ENCODE measurements around the gene TMPRSS9. TPM values are rescaled to one million over a fixed set of nuclear protein-coding genes. Genes with fewer than 3 reads are reported as not detected.

TMPRSS9 gene
- total RNA-seq, 1 experiment from 2014 or later: 0.57 TPM

GRCh38 chr19:2335848-2336247 is 24.2 kb upstream of the TMPRSS9 start:
- no peak overlapping the region for H3K4me3 Mint-ChIP-seq
- H3K27ac Mint-ChIP-seq: peak overlapping the region; percentile 43
- no peak for TF ChIP-seq ZNF512 (CRISPR knock-in tag; IDR thresholded peaks at IDR 0.05; ENCODE audit: borderline replicate concordance)
- no peak for TF ChIP-seq PRDM15 (CRISPR knock-in tag; IDR thresholded peaks at IDR 0.05)
- no peak for TF ChIP-seq SP1 (CRISPR knock-in tag; conservative IDR thresholded peaks at IDR 0.05)
- no peak for TF ChIP-seq PRRX2 (CRISPR knock-in tag; IDR thresholded peaks at IDR 0.05)
- TF ChIP-seq CBFB (CRISPR knock-in tag; IDR thresholded peaks at IDR 0.05; ENCODE audit: low read depth): no peak
- no peak for TF ChIP-seq HMGA2 (CRISPR knock-in tag; IDR thresholded peaks at IDR 0.05)
- TF ChIP-seq ARID4B (CRISPR knock-in tag; IDR thresholded peaks at IDR 0.05; ENCODE audit: borderline replicate concordance): no peak
- no peak for TF ChIP-seq IRF1 (CRISPR knock-in tag; IDR thresholded peaks at IDR 0.05)
- TF ChIP-seq ATF2 (CRISPR knock-in tag; IDR thresholded peaks at IDR 0.05; ENCODE audit: borderline replicate concordance, low read depth): no peak
- no peak for TF ChIP-seq FOXP4 (CRISPR knock-in tag; IDR thresholded peaks at IDR 0.05)
- TF ChIP-seq ZNF671 (CRISPR knock-in tag; IDR thresholded peaks at IDR 0.05): no peak
- TF ChIP-seq CREM (CRISPR knock-in tag; IDR thresholded peaks at IDR 0.05): no peak
- no peak for TF ChIP-seq E2F1 (CRISPR knock-in tag; IDR thresholded peaks at IDR 0.05)
- TF ChIP-seq ZNF232 (CRISPR knock-in tag; IDR thresholded peaks at IDR 0.05): no peak
- TF ChIP-seq CREB1 (CRISPR knock-in tag; IDR thresholded peaks at IDR 0.05): no peak
- TF ChIP-seq NFE2L1 (CRISPR knock-in tag; IDR thresholded peaks at IDR 0.05): no peak
- no peak for TF ChIP-seq ESRRA (CRISPR knock-in tag; IDR thresholded peaks at IDR 0.05; ENCODE audit: borderline replicate concordance)
- ATAC-seq: no peak
- ChIA-PET CTCF (no interaction called here), POLR2A (no interaction called here)
- H3K27me3 Mint-ChIP-seq (ENCODE audit: low read depth): no peaks in the 10 kb centered on the region
- H3K9me3 Mint-ChIP-seq: peaks cover 10% of the 10 kb centered on the region
- peaks cover 11% of the 10 kb centered on the region for H3K36me3 Mint-ChIP-seq
- peaks cover 14% of the 10 kb centered on the region for H3K4me1 Mint-ChIP-seq
- DNase-seq (ENCODE audit: low spot score): no peak

Measured in WTC11 (cell line).